Panc1 (cell line): ENCODE measurements around the gene AKAP5. TPM values are rescaled to one million over a fixed set of nuclear protein-coding genes. Genes with fewer than 3 reads are reported as not detected.

Source experiments
- ATAC-seq: fragments of 200-7000 bp; cut with Tn5 transposase; 2 replicates; pipeline ENCODE4 v1.9.1; 2020; ENCODE audit warnings: mild to moderate bottlenecking, moderate library complexity
- BruUV-seq: library from RNA; stranded (reverse); fragments of 400-500 nt; replicated peaks from 2 replicates; lab custom pipeline; 2021; lab: Mats Ljungman, UMichigan
- CTCF ChIA-PET: fragments of 300-600 bp; sonication (Branson Sonifier 250); formaldehyde crosslinking; loops from one replicate; lab custom pipeline; 2022; ENCODE audit warnings: antibody characterized with exemption; lab: Charles Lee
- POLR2A ChIA-PET: fragments of 300-600 bp; sonication (Branson Sonifier 250); formaldehyde crosslinking; loops from one replicate; lab custom pipeline; 2022; ENCODE audit warnings: antibody characterized with exemption; lab: Charles Lee
- DNase-seq: peaks from one replicate; pipeline ENCODE4 v3.0.0-alpha.2; 2010; ENCODE audit warnings: low read depth, low spot score
- H3K27ac ChIP-seq: 2 replicates; pipeline ENCODE4 v1.5.1; 2011; ENCODE audit warnings: mild to moderate bottlenecking, low read length, inconsistent platforms
- H3K27me3 ChIP-seq: fragments of 200-500 bp; sonication (Bioruptor generic); 2 replicates; pipeline ENCODE4 v1.6.0; 2014; ENCODE audit warnings: low read length, inconsistent platforms; ENCODE audit not compliant: control insufficient read depth, insufficient read depth
- H3K36me3 ChIP-seq: fragments of 200-500 bp; sonication (Bioruptor generic); 2 replicates; pipeline ENCODE4 v1.5.1; 2014; ENCODE audit warnings: inconsistent platforms, mild to moderate bottlenecking, low read length, moderate library complexity; ENCODE audit not compliant: control insufficient read depth, insufficient read depth
- H3K4me1 ChIP-seq: 2 replicates; pipeline ENCODE4 v1.5.1; 2011; ENCODE audit warnings: inconsistent platforms, mild to moderate bottlenecking, low read length, moderate library complexity; ENCODE audit not compliant: control insufficient read depth, insufficient read depth
- H3K4me3 ChIP-seq, 2 experiments: 2 replicates each; pipeline ENCODE4 v1.5.1; 2011 to 2012; ENCODE audit warnings: low read depth in 2 of 2, low read length in 2 of 2, mild to moderate bottlenecking in 2 of 2, inconsistent platforms in 1 of 2, moderate library complexity in 1 of 2
- H3K9me3 ChIP-seq: fragments of 200-500 bp; sonication (Bioruptor generic); 2 replicates; pipeline ENCODE4 v1.5.1; 2014; ENCODE audit warnings: low read depth, mild to moderate bottlenecking, inconsistent platforms, low read length, moderate library complexity; ENCODE audit not compliant: control insufficient read depth, insufficient read depth
- POLR2AphosphoS5 ChIP-seq: IDR thresholded peaks from 2 replicates; pipeline ENCODE4 v1.6.1; 2012; ENCODE audit warnings: mild to moderate bottlenecking, low read depth, low read length, moderate library complexity
- SIN3A ChIP-seq: IDR thresholded peaks from 2 replicates; pipeline ENCODE4 v1.6.1; 2012; ENCODE audit warnings: low read depth, mild to moderate bottlenecking, low read length, moderate library complexity, borderline replicate concordance; ENCODE audit not compliant: insufficient read depth
- TCF7L2 ChIP-seq: IDR thresholded peaks from 2 replicates; pipeline ENCODE4 v1.6.1; 2011; ENCODE audit warnings: mild to moderate bottlenecking, low read depth, low read length, inconsistent platforms
- in situ Hi-C: cut with HindIII; loops from 2 replicates; pipeline ENCODE4 v1.10.0; 2016; ENCODE audit warnings: low sequenced_read_pairs, low pct_unique_long_range_greater_than_20kb
- intact Hi-C: fragments of 100-400 bp; cut with micrococcal nuclease; formaldehyde crosslinking; loops from one replicate; pipeline ENCODE4 v1.10.0; 2022; ENCODE audit not compliant: unreplicated experiment
- total RNA-seq: library from RNA; stranded (reverse); gene quantifications from one replicate; pipeline ENCODE4 v1.2.1, GENCODE V29; 2021; ENCODE audit not compliant: unreplicated experiment
- TF ChIP-seq, protein P1 (sequence below), 2 experiments: IDR thresholded peaks; 2 replicates each; pipeline ENCODE4 v1.6.1; 2011 to 2012; ENCODE audit warnings: low read depth in 2 of 2, control low read depth in 1 of 2, low read length in 1 of 2, mild to moderate bottlenecking in 1 of 2, moderate library complexity in 1 of 2; ENCODE audit not compliant: insufficient read depth in 1 of 2
- TF ChIP-seq, protein P2 (sequence below): fragments of 450-650 bp; IDR thresholded peaks from 2 replicates; pipeline ENCODE4 v1.5.1; 2017; ENCODE audit warnings: mild to moderate bottlenecking

The AKAP5 gene
- total RNA-seq, 1 experiment from 2014 or later = 0.64 TPM

GRCh38 chr14:64444140-64444539 is 21.2 kb upstream of the AKAP5 start:
- Histone ChIP-seq H3K4me3 (no peak overlapping the region), H3K4me1 (no peaks in the 10 kb centered on the region), H3K27me3 (no peaks in the 10 kb centered on the region), H3K9me3 (no peaks in the 10 kb centered on the region), H3K36me3 (peaks cover 19% of the 10 kb centered on the region; the same call in 1 of the 2 replicates), H3K27ac (no peak overlapping the region)
- ATAC-seq (no peak), DNase-seq (no peak)
- in situ Hi-C loops (no loop called here), intact Hi-C loops (no loop called here)
- no TSS peak for BruUV-seq
- CTCF ChIA-PET = no interaction called here
- POLR2A ChIA-PET = no interaction called here
- TF ChIP-seq TCF7L2 (no peak), POLR2AphosphoS5 (no peak), SIN3A (no peak)
- TF ChIP-seq, protein P1, sequence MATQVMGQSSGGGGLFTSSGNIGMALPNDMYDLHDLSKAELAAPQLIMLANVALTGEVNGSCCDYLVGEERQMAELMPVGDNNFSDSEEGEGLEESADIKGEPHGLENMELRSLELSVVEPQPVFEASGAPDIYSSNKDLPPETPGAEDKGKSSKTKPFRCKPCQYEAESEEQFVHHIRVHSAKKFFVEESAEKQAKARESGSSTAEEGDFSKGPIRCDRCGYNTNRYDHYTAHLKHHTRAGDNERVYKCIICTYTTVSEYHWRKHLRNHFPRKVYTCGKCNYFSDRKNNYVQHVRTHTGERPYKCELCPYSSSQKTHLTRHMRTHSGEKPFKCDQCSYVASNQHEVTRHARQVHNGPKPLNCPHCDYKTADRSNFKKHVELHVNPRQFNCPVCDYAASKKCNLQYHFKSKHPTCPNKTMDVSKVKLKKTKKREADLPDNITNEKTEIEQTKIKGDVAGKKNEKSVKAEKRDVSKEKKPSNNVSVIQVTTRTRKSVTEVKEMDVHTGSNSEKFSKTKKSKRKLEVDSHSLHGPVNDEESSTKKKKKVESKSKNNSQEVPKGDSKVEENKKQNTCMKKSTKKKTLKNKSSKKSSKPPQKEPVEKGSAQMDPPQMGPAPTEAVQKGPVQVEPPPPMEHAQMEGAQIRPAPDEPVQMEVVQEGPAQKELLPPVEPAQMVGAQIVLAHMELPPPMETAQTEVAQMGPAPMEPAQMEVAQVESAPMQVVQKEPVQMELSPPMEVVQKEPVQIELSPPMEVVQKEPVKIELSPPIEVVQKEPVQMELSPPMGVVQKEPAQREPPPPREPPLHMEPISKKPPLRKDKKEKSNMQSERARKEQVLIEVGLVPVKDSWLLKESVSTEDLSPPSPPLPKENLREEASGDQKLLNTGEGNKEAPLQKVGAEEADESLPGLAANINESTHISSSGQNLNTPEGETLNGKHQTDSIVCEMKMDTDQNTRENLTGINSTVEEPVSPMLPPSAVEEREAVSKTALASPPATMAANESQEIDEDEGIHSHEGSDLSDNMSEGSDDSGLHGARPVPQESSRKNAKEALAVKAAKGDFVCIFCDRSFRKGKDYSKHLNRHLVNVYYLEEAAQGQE (IDR thresholded peaks at IDR 0.05; ENCODE audit: insufficient read depth in 1 of 2, low read depth in 2 of 2, low read length in 1 of 2) = no peak
- TF ChIP-seq, protein P2, sequence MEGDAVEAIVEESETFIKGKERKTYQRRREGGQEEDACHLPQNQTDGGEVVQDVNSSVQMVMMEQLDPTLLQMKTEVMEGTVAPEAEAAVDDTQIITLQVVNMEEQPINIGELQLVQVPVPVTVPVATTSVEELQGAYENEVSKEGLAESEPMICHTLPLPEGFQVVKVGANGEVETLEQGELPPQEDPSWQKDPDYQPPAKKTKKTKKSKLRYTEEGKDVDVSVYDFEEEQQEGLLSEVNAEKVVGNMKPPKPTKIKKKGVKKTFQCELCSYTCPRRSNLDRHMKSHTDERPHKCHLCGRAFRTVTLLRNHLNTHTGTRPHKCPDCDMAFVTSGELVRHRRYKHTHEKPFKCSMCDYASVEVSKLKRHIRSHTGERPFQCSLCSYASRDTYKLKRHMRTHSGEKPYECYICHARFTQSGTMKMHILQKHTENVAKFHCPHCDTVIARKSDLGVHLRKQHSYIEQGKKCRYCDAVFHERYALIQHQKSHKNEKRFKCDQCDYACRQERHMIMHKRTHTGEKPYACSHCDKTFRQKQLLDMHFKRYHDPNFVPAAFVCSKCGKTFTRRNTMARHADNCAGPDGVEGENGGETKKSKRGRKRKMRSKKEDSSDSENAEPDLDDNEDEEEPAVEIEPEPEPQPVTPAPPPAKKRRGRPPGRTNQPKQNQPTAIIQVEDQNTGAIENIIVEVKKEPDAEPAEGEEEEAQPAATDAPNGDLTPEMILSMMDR = no peak

DNA sequence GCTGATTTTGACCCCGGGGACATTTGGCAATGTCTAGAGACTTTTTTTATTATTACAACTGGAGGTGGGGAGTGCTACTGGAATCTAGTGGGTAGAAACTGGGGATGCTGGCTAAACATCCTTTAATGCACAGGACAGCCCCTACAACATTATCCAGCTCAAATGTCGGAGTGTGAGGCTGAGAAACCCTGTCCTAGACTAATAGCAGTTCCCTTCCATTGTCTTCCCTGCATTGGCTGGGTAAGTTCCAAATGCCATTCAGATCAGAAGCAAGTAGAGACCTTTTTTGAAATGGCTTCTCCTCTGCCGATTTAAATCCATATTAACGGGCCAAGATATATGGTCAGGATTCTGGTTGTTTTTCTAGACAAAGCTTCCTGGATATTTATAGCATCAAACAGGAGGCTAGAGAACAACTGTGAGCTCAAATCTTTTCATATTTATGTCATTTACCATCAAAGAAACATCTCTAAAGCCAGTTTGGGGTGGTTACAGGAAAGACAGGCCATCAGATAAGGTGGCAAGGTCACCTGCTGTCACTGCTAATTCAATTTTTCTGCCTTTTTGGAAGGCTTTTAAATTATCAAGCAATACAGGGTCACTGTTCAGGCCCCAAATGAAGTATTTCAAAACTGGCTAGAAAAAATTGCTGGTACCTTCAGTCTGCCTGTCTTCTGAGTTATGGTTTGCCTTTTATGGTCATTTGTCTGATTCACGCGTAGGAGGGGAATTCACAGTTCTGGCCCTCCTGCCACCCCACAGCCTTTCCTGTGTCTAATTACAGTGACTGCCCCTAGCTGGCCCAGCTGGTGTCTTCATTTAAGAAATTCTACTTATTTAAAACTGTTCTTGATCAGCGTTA is 20.1 kb upstream of the AKAP5 start:
- CTCF ChIA-PET = no interaction called here
- BruUV-seq = no TSS peak

More for the DNA sequence above, 20.1 kb upstream of the AKAP5 start:
- peaks cover 18% of the 10 kb centered on the region; the same call in 1 of the 2 replicates for H3K36me3 ChIP-seq
- DNase-seq (no peak), ATAC-seq (no peak)
- in situ Hi-C loops = no loop called here
- no peaks in the 10 kb centered on the region for H3K4me1 ChIP-seq
- no peak overlapping the region for H3K4me3 ChIP-seq
- TF ChIP-seq SIN3A (no peak), TCF7L2 (no peak), POLR2AphosphoS5 (no peak)
- TF ChIP-seq, protein P2 = no peak
- TF ChIP-seq, protein P1 (IDR thresholded peaks at IDR 0.05; ENCODE audit: insufficient read depth in 1 of 2, low read depth in 2 of 2, low read length in 1 of 2) = no peak
- POLR2A ChIA-PET = no interaction called here
- H3K27ac ChIP-seq = no peak overlapping the region
- no peaks in the 10 kb centered on the region for H3K9me3 ChIP-seq
- no peaks in the 10 kb centered on the region for H3K27me3 ChIP-seq
- intact Hi-C loops = no loop called here
